CD4-positive, alpha-beta T cell treated with Interleukin-15 for 4 hours (primary cell): Measurements from ENCODE around the gene CTBP2.

Source experiments
- DNase-seq: peaks from one replicate; pipeline ENCODE4 v3.0.0-alpha.2; 2020; ENCODE audit warnings: low spot score

CTBP2 gene

DNA sequence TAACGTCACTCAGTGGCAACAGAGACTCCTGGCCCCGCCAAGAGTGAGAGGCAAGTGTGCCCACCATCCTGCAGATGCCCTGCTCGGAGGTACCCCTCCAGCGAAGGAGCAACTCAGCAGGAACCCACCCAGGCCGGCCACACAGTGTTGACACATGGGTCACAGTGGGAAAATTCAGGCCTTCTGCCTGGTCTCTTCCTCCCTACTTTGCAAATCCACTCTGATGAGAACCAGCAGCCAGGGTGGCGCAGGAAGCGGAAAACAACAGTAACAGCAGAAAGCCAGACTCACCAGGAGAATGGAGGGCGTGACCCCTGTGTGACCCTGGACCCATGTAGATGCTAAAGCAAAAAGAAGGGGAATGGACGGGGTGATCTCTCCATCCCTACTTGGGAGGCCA is 53.8 kb downstream of the CTBP2 start:
- no peak for DNase-seq

- no peak for DNase-seq
Measured at GRCh38 chr10:125105706-125106255, 54.6 kb downstream of the CTBP2 start.

- no peak for DNase-seq
Measured at GRCh38 chr10:125105155-125105554, 55.2 kb downstream of the CTBP2 start.

- no peak for DNase-seq
Measured at GRCh38 chr10:125104559-125104958, 55.8 kb downstream of the CTBP2 start.

GRCh38 chr10:125103924-125104323 is 56.4 kb downstream of the CTBP2 start:
- no peak for DNase-seq

GRCh38 chr10:125103466-125103865 is 56.9 kb downstream of the CTBP2 start:
- no peak for DNase-seq

GRCh38 chr10:125102821-125103220 is 57.5 kb downstream of the CTBP2 start:
- no peak for DNase-seq

DNA sequence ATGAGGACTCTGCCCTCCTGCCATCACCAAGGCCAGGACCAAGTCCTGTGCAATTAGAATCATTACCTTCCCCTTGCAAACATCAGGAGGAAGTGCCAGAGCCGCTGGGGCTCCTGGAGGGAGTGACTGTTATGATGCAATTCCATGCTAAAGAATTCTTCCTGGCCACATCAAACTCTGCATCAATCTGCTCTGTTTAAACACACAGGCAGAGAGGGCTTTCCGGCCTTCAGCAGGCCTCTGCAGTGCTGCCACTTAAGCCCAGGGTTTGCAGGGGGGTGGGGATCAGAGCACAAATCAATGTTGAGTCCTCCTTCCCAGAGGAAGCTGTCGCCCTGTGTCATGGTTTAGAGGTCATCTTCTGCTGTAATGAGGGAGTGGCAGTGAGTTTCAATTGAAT is 58.1 kb downstream of the CTBP2 start:
- DNase-seq = no peak

GRCh38 chr10:125101581-125101980 is 58.8 kb downstream of the CTBP2 start:
- DNase-seq = no peak

DNA sequence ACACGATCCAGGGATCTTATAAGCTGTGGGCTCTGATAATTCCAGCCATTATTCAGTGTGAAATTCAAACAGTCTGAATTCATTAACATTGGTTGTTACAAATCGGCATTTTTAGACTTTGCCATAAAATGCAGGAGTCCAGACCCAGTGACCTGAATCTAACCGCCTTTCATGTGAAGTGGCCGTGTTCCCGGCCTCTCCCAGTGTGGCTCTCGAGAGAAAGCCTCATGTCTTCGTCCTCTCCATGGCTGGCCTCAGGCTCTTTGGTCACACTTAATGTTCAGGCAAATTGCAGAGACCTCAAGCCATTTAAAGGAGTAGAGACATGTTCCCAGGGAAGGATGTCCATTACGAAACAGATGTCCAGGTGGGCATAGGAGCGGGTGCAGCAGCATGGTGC is 59.3 kb downstream of the CTBP2 start:
- no peak for DNase-seq

GRCh38 chr10:125097409-125098070 is 62.8 kb downstream of the CTBP2 start:
- no peak for DNase-seq

DNA sequence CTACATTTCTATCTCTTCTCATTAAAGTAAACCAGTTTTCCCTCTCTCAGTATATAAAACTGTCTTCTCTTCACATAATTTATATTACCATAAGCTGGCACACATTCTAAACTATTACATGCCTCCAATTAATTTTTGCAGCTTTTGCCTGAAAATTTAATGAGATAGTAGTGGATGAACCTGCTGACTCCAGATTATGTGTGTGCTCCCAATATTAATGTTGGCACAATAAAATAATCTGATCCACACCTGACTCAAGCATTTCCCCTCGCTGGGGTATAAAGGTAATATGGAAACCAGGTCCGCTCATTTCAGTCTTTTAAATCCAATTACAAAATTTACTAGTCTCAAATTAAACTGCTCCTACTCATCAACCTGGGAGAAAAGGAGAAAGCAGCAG is 63.4 kb downstream of the CTBP2 start:
- DNase-seq = no peak

GRCh38 chr10:125096371-125096770 is 64.0 kb downstream of the CTBP2 start:
- DNase-seq = no peak

GRCh38 chr10:125095776-125096175 is 64.6 kb downstream of the CTBP2 start:
- DNase-seq = no peak

- DNase-seq = no peak
Measured at GRCh38 chr10:125095228-125095627, 65.1 kb downstream of the CTBP2 start.

DNA sequence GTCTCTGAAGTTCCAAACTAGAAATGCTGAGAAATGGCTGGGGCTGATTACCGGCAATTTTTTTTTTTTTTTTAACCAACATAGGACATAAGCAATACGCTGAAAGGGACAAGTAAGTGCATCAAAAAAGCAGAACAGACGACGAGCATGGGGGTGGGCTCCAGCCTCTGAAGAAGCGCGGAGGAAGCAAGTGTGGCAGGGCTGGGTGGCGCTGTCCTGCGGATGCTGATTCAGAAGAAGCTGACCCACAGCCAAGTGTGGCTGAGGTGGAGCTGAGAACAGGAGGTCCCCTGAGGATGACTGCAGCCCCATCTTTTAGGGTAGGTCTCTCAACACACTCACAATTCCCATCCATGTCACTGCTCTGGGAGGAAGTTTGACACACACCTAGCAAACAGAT is 65.6 kb downstream of the CTBP2 start:
- no peak for DNase-seq

DNA sequence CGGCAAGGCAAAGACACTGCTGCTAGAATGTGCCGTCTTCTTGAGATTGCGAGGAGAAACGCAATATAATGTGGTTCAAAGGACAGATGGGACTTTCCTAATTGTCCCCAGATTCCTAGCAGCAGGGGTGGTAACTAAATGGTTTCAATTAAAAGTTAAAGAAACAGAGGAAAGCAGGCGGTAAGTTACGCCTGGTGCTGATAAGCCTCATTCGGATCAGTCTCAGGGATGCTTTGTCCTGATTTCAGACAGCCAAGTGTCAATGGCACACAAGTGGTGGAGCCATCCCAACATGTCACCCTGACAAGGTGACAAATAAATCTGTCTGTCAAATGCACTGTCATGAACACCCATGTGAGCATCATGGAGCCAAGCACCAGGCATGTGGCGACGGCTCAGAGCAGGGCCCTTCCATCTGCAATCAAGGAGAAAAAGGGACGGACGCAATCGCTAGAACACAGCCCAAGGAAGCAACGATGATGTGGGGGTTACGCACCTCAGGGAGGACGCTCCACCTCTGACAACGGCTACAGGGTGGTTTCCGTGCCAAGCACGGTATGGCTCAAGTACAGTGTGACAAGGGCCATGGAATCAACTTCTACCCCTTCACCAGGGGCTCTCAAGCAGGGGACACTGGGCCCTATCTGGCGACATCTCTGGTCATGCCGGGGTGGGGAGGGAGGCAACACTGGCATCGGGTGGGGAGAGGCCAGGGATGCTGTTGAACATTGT is 66.2 kb downstream of the CTBP2 start:
- DNase-seq = no peak

DNA sequence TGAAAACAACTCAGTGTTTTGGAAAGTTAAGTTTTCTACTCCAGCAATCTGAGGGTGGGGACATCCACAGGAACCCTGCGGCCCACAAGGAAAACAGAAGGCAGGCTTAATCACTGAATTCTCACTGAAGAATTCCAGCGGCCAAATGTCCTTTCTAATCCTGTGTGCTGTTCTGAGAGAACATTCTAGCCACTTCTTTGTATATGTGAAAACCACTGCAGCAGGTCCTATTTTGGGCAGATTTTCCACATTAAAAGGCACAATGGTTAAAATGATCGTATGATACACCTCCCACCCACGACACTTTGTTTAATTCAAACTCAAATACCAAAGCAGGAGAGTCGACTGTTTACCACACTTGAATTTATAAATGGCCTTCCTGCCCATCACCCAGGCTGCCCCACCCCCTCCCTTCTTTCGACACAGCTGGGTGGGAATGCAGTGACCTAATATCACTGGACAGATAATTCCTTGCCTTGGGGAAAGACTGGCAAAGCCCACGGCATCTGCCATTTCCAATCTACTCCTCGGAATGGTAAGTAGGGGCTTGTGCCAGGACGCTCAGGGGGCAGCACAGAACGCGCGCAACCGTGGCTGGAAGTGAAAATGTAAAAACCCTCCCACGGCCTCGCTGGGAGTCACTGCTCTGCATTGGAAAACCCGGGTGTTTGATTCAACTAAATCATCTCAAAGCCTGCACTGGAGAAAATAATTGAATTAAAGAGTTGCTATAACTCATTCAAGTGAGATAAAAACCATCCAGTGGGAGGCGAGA is 67.0 kb downstream of the CTBP2 start:
- no peak for DNase-seq

DNA sequence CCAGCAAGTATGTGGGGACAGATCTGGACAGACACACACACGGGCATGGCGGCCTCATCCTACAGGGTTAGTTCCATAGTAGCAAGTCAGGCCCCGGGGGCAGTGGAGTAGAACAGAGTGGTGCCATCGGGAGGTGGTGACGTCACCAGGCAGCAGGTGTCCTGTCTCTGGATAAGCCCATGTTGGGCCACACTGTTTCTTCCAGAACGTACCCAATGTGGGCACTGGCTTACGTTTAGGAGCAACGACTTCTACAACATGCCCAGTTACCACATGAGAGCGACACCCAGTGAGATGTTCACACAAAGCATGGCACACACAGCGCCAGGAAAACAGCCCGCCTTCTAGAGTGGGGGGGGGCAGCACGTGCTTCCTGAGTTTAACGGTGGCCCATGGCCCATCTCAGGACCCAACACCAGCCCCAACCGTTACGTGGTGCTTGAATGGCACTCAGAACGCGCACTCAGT is 67.8 kb downstream of the CTBP2 start:
- DNase-seq = no peak

DNA sequence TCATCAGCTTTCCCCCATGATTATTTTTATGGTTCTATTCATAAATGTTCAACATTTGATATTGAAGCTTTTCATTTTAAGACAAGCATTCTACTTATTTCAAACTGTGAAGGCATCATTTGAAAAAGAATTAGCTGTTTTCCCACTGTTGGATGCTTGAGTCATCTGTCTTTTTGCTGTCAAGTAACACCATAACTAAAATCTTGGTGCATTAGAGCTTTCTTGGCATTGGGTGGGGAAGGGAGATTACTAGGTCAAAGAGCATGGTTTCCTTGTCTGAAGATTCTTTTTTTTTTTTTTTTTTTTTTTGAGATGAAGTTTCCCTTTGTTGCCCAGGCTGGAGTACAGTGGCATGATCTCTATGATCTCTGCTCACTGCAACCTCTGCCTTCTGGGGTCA is 68.5 kb downstream of the CTBP2 start:
- DNase-seq = no peak

DNA sequence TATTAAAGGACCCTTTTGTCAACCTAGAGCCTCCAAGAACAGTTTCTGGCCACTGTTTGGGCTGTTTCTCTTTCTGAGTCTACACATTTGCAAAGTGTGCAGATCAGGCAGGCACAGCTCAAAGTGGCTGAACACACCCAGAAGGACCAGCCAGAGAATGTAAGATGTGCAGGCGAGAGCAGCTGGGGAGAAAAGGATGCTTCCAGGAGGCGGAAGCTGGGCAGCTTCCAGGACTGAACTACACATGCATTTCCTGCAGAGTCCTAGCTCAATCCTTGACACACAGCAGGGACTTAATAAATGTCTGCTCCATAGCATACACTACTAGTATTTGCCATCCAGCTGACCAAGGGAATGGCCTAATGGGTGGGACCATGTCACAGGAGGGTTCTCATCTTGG is 70.9 kb downstream of the CTBP2 start:
- no peak for DNase-seq

- DNase-seq = no peak
Measured at GRCh38 chr10:125087897-125088215, 72.5 kb downstream of the CTBP2 start.
